ENCODE measurements around the gene TDRD1.

The TDRD1 gene

DNA sequence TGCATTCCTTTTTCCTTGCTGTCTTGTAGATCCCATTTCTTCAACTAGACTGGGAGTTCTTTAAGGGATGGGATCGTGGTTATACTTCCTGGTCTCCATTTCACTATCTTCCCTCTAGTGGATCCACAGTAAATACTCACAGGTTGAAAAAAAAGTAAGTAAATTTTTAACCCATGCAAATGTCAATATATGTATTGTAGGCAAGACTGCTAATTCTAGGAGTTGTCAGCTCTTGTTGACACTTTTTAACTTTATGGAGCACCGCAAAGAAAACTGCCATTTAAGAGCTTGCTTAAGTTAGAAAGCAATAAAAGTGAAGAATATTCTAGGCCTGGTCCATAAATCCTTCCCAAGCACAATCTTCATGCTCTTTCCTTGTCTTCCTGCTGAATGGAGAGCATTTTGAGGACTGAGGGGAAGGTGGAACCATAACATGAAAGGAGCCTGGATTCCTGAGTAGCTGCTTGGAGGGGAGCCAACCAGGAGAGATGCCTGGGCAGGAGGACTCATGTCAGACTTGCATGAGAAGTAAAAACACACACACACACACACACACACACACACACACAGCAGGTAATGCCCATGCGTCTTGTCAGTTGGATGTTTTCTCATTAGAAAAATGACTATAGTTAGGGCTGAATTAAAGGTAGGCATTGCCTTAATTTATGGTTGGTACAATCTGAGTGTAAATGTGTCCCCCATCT, 92.1 kb downstream of the TDRD1 start:
- Histone ChIP-seq H3K4me3 (ENCODE audit: low read depth, low read length) (no peak overlapping the region), H3K27ac (no peak overlapping the region), H3K9me3 (ENCODE audit: severe bottlenecking) (no peaks in the 10 kb centered on the region), H3K36me3 (no peaks in the 10 kb centered on the region), H3K27me3 (ENCODE audit: insufficient read depth, low read depth, severe bottlenecking) (no peaks in the 10 kb centered on the region)
- no peak for DNase-seq
- TF ChIP-seq, protein P1, sequence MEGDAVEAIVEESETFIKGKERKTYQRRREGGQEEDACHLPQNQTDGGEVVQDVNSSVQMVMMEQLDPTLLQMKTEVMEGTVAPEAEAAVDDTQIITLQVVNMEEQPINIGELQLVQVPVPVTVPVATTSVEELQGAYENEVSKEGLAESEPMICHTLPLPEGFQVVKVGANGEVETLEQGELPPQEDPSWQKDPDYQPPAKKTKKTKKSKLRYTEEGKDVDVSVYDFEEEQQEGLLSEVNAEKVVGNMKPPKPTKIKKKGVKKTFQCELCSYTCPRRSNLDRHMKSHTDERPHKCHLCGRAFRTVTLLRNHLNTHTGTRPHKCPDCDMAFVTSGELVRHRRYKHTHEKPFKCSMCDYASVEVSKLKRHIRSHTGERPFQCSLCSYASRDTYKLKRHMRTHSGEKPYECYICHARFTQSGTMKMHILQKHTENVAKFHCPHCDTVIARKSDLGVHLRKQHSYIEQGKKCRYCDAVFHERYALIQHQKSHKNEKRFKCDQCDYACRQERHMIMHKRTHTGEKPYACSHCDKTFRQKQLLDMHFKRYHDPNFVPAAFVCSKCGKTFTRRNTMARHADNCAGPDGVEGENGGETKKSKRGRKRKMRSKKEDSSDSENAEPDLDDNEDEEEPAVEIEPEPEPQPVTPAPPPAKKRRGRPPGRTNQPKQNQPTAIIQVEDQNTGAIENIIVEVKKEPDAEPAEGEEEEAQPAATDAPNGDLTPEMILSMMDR (IDR thresholded peaks at IDR 0.05; ENCODE audit: low read depth, low read length), result no peak

DNA sequence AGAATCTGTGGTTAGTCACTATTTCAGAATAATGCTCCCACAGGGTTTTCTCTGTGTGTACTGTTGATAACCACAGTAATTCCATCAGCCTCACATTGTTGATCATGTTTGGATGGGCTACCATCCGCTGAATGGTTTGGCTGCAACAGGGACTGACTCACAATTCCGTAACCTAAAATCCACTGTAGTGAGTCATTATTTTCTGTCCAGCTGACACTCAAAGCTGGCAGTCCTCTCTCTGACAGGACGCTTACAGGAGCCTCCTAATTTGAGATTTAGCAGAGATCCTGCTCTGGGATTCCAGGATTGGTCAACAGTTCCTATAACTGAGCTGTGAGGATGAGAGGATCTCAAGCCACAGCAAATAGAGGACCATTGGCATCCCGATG, 92.6 kb downstream of the TDRD1 start:
- no peak overlapping the region for H3K4me3 ChIP-seq (ENCODE audit: low read depth, low read length)
- H3K27me3 ChIP-seq (ENCODE audit: insufficient read depth, low read depth, severe bottlenecking), result no peaks in the 10 kb centered on the region
- TF ChIP-seq, protein P1 (IDR thresholded peaks at IDR 0.05; ENCODE audit: low read depth, low read length), result no peak
- no peaks in the 10 kb centered on the region for H3K36me3 ChIP-seq
- H3K9me3 ChIP-seq (ENCODE audit: severe bottlenecking), result no peaks in the 10 kb centered on the region
- DNase-seq, result no peak
- no peak overlapping the region for H3K27ac ChIP-seq

DNA sequence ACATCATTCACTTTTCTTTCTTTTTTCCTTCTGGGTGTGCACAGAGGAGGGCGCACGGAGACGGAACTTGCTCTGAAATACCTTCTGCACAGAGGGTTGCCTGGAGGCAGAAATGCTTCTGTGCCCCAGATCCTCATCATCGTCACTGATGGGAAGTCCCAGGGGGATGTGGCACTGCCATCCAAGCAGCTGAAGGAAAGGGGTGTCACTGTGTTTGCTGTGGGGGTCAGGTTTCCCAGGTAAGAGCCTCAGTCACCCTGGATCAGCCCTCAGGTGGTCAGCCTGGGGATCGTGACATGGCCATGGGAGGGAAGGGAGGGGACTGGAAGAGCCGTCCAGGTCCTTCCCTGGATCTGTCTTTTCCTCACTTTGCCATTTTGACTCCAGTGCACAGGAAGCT, 93.5 kb downstream of the TDRD1 start:
- no peak for DNase-seq
- Histone ChIP-seq H3K9me3 (ENCODE audit: severe bottlenecking) (no peaks in the 10 kb centered on the region), H3K27me3 (ENCODE audit: insufficient read depth, low read depth, severe bottlenecking) (no peaks in the 10 kb centered on the region), H3K4me3 (ENCODE audit: low read depth, low read length) (no peak overlapping the region), H3K27ac (no peak overlapping the region), H3K36me3 (no peaks in the 10 kb centered on the region)
- TF ChIP-seq, protein P1 (IDR thresholded peaks at IDR 0.05; ENCODE audit: low read depth, low read length), result no peak

DNA sequence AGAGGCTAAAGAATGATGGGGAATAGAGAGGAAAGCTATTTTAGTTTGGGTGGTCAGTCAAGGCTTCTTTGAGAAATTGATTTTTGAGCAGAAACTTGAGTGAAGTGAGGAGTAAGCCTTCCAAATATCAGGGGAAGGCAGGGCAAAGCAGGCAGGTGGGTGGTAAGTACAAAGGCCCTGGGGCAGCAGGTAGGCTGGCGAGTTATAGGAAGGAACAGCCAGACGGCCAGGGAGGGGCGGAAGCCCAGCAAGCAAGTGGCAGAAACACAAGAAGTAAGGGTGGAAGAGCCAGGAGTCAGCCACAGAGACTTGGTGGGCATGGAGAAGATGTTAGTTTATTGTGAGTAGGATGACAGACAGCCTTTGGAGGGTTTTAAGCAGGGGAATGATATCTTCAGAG, 94.8 kb downstream of the TDRD1 start:
- Histone ChIP-seq H3K27ac (no peak overlapping the region), H3K4me3 (ENCODE audit: low read depth, low read length) (no peak overlapping the region), H3K27me3 (ENCODE audit: insufficient read depth, low read depth, severe bottlenecking) (no peaks in the 10 kb centered on the region), H3K9me3 (ENCODE audit: severe bottlenecking) (no peaks in the 10 kb centered on the region), H3K36me3 (no peaks in the 10 kb centered on the region)
- no peak for DNase-seq
- TF ChIP-seq, protein P1 (IDR thresholded peaks at IDR 0.05; ENCODE audit: low read depth, low read length), result no peak

DNA sequence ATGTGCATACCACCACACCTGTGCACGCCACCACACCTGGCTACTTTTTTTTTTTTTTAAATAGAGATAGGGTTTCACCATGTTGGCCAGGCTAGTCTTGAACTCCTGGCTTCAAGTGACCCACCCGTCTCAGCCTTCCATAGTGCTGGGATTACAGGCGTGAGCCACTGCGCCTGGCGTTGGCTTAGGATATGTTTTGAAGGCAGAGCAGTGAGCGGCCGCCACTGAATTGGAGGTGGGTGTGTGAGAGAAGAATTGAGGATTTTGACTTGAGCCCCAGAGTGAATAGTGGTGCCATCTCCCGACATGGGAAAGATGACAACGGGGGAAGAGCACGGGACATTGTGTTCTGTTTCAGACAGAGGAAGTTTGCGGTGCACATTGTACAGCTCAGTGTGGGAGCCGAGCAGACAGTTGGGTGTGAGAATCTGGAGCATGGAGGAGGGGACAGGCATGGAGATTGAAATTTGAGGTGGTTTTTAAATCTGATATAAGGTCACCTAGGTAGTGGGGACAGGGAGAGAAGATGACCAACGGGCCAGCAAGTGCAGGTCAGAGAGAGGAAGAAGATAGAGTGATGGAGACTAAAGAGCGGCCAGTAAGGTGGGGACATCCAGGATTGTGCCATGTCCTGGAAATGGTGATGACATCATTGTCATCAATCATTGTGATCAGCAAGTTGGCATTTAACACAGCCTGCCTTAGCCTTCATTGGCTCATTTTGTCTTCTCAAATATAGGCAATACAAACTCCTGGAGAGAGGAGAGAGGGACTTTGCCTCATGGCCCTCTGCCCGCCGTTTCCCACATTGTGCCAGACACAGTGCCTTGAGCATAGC, 95.7 kb downstream of the TDRD1 start:
- TF ChIP-seq, protein P1 (IDR thresholded peaks at IDR 0.05; ENCODE audit: low read depth, low read length), result no peak
- H3K36me3 ChIP-seq, result no peaks in the 10 kb centered on the region
- no peak for DNase-seq
- H3K4me3 ChIP-seq (ENCODE audit: low read depth, low read length), result no peak overlapping the region
- H3K27ac ChIP-seq, result no peak overlapping the region
- H3K9me3 ChIP-seq (ENCODE audit: severe bottlenecking), result no peaks in the 10 kb centered on the region
- no peaks in the 10 kb centered on the region for H3K27me3 ChIP-seq (ENCODE audit: insufficient read depth, low read depth, severe bottlenecking)

All from WERI-Rb-1 (cell line).